GM19043 (cell line): ENCODE data around the gene RRAS2.
A peak's percentile ranks its signal among the peaks of the same experiment; 100 is the strongest.
"Not testable (repeated sequence)": the region's sequence is repeated elsewhere in the genome, so short reads cannot be mapped to it uniquely, and the experiment has no call there.

ENCODE experiments used
- ATAC-seq: cut with Tn5 transposase; IDR thresholded peaks from one replicate; pipeline ENCODE4 v1.9.1; 2021; ENCODE audit warnings: low read depth; ENCODE audit not compliant: unreplicated experiment

Gene RRAS2

DNA sequence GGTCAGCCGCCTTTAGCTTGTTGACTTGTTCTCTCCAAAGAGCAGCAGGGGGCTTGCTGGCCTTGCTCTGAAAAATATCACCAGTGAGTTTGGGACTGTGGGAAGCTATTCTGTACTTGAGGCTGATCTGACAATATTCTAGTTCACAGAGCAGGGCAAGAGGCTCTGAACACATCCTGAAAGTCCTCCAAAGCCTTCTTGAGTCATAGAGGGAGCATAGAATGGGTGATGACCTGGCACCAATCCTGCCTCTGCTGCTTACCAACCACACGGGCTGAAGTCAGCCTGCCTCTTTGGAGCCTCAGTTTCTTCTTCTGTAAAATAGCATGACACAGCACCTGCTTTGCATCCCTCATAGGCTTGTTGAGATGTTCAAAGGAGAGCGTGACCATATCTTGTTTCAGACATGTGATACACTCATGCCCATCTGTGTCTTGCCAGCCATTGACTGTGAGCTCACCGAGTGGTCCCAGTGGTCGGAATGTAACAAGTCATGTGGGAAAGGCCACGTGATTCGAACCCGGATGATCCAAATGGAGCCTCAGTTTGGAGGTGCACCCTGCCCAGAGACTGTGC, 96.6 kb downstream of the RRAS2 start:
- ATAC-seq = no peak

DNA sequence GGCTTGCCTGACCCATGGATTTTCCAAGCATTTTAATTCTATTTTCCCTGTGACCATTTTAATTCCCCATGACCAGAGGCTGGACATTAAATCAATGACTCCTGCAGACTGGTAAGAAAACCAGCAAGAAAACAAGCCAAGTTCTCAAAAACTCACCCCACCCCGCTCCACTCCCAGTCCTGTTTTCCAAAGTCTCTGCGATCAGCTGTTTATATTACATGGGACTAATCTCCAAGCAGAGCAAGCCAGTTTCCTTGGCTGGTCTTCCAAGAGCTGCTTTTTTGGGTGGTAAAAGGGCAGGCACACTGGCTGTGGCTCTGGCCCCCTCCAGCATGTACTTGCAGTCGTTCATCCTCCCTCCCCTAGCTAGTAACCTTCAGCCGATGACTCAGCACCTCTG, 97.9 kb downstream of the RRAS2 start:
- ATAC-seq = no peak

DNA sequence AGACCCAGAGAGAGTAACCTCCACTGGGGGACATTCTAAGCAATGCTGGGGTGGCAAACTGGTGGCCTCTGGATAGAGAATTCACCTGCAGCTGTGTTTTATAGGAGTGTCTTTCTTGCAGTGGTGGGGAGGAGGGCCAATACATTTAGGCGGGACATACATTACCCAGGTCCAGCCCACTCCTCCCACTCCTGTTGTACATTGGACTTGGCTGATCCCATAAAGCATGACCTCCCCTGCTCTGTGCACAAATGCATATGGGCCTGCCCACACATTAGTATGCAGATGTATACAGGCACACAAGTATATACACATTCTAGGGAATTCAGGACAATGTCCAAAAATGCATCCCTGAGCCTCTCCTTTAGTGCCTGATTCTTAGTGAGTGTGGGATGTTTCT, 99.1 kb downstream of the RRAS2 start:
- no peak for ATAC-seq

GRCh38 chr11:14259186-14259784, 99.7 kb downstream of the RRAS2 start:
- ATAC-seq = no peak

DNA sequence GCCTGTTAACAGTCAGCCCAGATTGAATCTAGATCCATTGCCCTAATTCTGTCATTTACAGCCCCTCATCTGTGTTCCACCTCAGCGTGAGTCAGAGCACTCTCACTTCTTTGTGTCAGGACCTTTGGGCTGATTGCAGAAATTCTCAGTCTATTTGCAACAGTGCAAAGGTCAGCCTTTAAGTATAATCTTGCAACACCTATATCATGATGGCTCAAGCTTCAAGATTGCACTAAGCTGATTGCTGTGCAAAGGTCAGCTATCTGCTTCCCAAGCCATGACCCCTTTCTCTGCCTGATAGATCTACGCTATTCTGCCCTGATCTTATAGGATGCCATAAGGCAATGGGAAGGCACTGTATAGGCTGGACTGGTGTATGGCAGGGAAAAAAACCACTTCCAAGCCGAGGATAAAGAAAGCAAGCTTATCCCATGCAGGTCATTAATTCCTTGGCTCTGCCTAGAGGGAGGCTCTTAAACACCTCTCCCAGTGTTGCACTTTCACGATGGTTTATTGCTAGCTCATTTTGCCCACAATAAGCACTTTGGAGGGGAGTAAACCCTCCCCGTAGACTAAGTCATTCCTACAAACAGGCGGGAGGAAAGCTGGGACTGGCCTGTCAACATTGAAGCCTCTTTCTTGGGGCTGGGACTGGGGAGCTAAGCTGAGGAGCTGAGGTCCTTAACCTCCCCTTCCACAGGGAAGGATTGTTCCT, 100.6 kb downstream of the RRAS2 start:
- ATAC-seq = no peak

- ATAC-seq = no peak
Observed at GRCh38 chr11:14255238-14255534, 103.8 kb downstream of the RRAS2 start.

- ATAC-seq = no peak
Observed at GRCh38 chr11:14254533-14255237, 104.3 kb downstream of the RRAS2 start.

DNA sequence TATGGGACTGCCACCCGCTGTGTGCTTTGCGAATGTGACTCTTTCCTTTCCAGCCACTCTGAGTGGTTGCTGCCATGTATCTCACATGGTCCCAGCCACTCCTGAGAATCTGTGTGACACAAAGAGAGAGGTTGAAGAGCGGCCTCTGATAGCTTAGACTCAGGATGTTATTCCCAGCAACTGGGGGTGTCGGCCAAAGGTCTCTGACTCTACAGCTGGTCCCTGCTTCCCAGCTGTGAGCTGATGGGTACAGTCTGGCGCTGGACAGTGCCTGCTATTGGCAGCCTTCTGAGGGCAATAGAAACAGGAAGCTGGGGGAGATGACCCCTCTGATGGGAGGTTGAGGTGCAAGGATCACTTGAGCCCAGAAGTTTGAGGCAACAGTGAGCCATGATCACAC, 105.1 kb downstream of the RRAS2 start:
- ATAC-seq = no peak

GRCh38 chr11:14253421-14253820, 105.6 kb downstream of the RRAS2 start:
- ATAC-seq = no peak

- not testable (repeated sequence) for ATAC-seq
Observed at GRCh38 chr11:14252501-14252900, 106.5 kb downstream of the RRAS2 start.

DNA sequence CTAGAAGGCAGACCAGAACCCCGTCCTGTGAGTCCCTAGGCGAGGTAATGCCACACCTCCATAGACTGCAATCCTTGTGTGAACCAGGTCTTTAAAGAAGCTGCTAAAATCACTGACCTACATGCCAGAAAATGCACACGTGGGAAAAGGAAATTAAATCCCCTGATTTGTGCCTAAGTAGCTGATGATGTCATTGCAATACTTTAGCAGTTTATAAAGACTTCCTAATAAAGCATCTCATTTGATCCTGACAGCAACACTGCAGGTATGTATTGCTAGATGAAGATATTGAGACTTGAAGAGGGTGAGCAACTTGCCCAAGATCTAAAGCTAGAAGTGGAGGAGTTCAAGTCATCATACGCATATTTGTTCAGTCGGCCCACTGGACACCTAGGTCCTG, 107.2 kb downstream of the RRAS2 start:
- no peak for ATAC-seq

- ATAC-seq = no peak
Observed at GRCh38 chr11:14249121-14249963, 109.6 kb downstream of the RRAS2 start.

GRCh38 chr11:14248580-14248981, 110.4 kb downstream of the RRAS2 start:
- no peak for ATAC-seq

GRCh38 chr11:14245444-14245843, 113.5 kb downstream of the RRAS2 start:
- ATAC-seq = no peak

DNA sequence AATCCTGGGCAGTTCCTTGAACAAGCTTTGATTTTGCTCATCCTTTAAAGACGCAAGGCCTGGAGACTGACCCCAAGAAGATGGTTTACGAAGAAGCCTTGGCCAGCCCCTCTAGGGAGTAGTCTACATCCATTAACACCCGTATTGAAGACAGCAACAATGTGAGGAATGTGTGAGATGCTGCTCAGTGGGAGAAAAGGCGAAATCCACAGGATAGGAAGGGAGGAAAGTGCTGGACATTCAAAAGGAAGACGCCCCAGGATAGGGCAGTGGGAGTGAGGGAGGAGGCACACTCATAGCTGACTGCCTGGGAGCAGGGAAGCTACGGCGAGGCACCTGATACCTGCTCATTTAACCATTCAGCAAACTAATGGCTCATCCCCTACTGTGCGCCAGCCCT, 114.1 kb downstream of the RRAS2 start:
- ATAC-seq = no peak

DNA sequence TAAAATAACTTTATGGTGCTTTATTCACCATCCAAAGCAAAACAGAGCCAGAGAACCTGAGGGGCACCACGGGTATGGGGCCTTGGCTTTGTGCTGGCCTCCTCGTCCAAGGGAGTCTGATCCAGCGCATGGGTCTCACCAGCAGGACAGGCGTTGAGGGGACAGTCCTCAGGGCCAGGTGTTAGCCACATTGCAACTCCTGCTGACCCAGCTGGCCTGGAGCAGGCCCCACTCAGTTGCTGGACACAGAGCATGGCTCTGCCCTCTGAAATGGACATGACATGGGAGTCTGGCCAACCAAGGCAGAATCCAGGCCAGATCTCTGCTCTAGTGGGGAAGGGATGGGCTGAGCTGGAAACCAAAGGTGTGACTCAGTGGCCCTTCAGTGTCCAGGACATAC, 116.2 kb downstream of the RRAS2 start:
- no peak for ATAC-seq

GRCh38 chr11:14242187-14242586, 116.8 kb downstream of the RRAS2 start:
- ATAC-seq = no peak

GRCh38 chr11:14240951-14241350, 118.0 kb downstream of the RRAS2 start:
- no peak for ATAC-seq

- ATAC-seq = no peak
Observed at GRCh38 chr11:14240221-14240620, 118.8 kb downstream of the RRAS2 start.

DNA sequence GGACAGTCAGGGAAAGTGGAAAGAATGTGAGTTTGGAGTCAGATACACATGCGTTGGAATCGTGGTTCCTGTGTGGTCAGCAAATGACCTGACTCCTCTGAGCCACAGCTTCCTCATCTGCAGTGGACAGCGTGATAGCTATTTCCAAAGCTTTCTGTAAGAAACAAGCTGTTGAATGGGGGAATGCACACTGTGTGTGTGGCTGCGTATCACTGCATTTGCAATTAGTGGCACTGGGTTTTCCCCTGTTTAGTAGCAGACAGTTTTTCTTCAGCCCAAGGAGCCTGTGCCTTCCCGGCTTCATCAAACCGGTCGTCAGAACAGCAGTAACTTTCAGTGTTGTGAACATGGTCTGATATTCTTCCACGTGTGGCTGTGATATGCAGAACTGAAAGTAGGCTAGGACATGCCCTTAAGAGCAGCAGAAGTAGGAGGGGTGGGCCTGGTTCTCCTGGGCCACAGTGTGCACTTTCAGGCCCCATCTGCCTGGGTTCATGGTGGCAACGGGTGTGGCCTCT, 121.5 kb downstream of the RRAS2 start:
- peak; percentile 96 for ATAC-seq

DNA sequence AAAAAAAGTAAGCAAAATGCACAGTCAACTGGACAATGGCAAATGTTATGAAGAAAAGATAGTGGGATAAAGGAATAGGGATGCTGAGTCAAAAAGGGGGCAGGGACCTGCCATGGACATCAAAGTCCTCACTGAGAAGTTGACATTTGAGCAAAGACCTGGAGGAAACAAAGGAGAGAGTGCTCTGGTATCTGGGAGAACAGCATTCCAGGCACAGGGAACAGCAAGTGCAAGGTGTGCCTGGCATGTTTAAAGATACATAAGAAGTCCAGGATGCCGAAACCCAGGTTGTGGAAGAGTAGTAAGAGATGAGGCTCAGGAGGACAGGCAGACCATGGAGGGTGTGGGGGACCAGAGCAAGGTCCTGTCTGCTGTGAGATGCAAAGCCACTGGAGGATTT, 123.3 kb downstream of the RRAS2 start:
- ATAC-seq = no peak
